ENCODE data around the gene BRME1.

GRCh38 chr19:13932911-13933393 is 27.0 kb upstream of the BRME1 start:
- TF ChIP-seq CTCF (IDR thresholded peaks at IDR 0.05) (no peak), POLR2AphosphoS5 (IDR thresholded peaks at IDR 0.05) (no peak), POLR2A (IDR thresholded peaks at IDR 0.05) (no peak), EP300 (IDR thresholded peaks at IDR 0.05) (no peak)

Data from upper lobe of left lung (tissue), 4 donors.